ENCODE measurements around the gene KDM4B. TPM values are rescaled to one million over a fixed set of nuclear protein-coding genes. Genes with fewer than 3 reads are reported as not detected.

The KDM4B gene
- total and polyA plus RNA-seq, 2 donors (not counting 1 experiment from before 2014, with no cell fraction given) = 6.4 to 14.4 TPM

GRCh38 chr19:5072115-5072514 lies 103.2 kb downstream of the KDM4B start:
- no peaks in the 10 kb centered on the region for H3K4me1 ChIP-seq (ENCODE audit: control insufficient read depth, extremely low read depth, insufficient read depth, low read length)
- DNase-seq (ENCODE audit: low read depth in 2 of 2) = no peak
- no peak overlapping the region for H3K4me3 ChIP-seq (replicated peaks in 1 of 4; ENCODE audit: control extremely low read depth in 1 of 4, insufficient read depth in 1 of 4, low read depth in 3 of 4, low read length in 4 of 4)
- no peaks in the 10 kb centered on the region for H3K79me2 ChIP-seq (ENCODE audit: control insufficient read depth, insufficient read depth, low read length)
- no peak overlapping the region for H3K4me2 ChIP-seq (ENCODE audit: extremely low read depth, insufficient read depth, low read length)
- TF ChIP-seq CTCF (conservative IDR thresholded peaks at IDR 0.05 in 1 of 2, IDR thresholded peaks at IDR 0.05 in 1 of 2; ENCODE audit: low read depth in 1 of 2, low read length in 2 of 2) (no peak), EZH2 (IDR thresholded peaks at IDR 0.05; ENCODE audit: low read length, missing control alignments) (no peak)
- H3K27me3 ChIP-seq (ENCODE audit: control insufficient read depth, insufficient read depth, low read length) = no peaks in the 10 kb centered on the region
- H3K27ac ChIP-seq (ENCODE audit: insufficient read depth, low read length) = no peak overlapping the region
- no peaks in the 10 kb centered on the region for H4K20me1 ChIP-seq (ENCODE audit: control insufficient read depth, extremely low read depth, insufficient read depth, low read length)
- no peak overlapping the region for H3K9ac ChIP-seq (ENCODE audit: insufficient read depth, low read length)
- no peaks in the 10 kb centered on the region for H3K9me3 ChIP-seq (ENCODE audit: control insufficient read depth, insufficient read depth, low read depth, low read length)
- no peak overlapping the region for H2AFZ ChIP-seq (ENCODE audit: low read length)
- H3K36me3 ChIP-seq (ENCODE audit: control insufficient read depth, insufficient read depth, low read length) = peaks cover 5% of the 10 kb centered on the region

GRCh38 chr19:5073153-5073844 lies 104.4 kb downstream of the KDM4B start:
- Histone ChIP-seq H3K9ac (ENCODE audit: insufficient read depth, low read length) (no peak overlapping the region), H2AFZ (ENCODE audit: low read length) (no peak overlapping the region), H3K36me3 (ENCODE audit: control insufficient read depth, insufficient read depth, low read length) (peaks cover 5% of the 10 kb centered on the region), H3K27me3 (ENCODE audit: control insufficient read depth, insufficient read depth, low read length) (no peaks in the 10 kb centered on the region), H3K27ac (ENCODE audit: insufficient read depth, low read length) (no peak overlapping the region), H3K79me2 (ENCODE audit: control insufficient read depth, insufficient read depth, low read length) (no peaks in the 10 kb centered on the region), H3K4me3 (replicated peaks in 1 of 4; ENCODE audit: control extremely low read depth in 1 of 4, insufficient read depth in 1 of 4, low read depth in 3 of 4, low read length in 4 of 4) (no peak overlapping the region), H3K9me3 (ENCODE audit: control insufficient read depth, insufficient read depth, low read depth, low read length) (no peaks in the 10 kb centered on the region), H4K20me1 (ENCODE audit: control insufficient read depth, extremely low read depth, insufficient read depth, low read length) (no peaks in the 10 kb centered on the region), H3K4me1 (ENCODE audit: control insufficient read depth, extremely low read depth, insufficient read depth, low read length) (no peaks in the 10 kb centered on the region), H3K4me2 (ENCODE audit: extremely low read depth, insufficient read depth, low read length) (no peak overlapping the region)
- no peak for DNase-seq (ENCODE audit: low read depth in 2 of 2)
- no peak for TF ChIP-seq CTCF (conservative IDR thresholded peaks at IDR 0.05 in 1 of 2, IDR thresholded peaks at IDR 0.05 in 1 of 2; ENCODE audit: low read depth in 1 of 2, low read length in 2 of 2)
- no peak for TF ChIP-seq EZH2 (IDR thresholded peaks at IDR 0.05; ENCODE audit: low read length, missing control alignments)

- no peak for TF ChIP-seq EZH2 (IDR thresholded peaks at IDR 0.05; ENCODE audit: low read length, missing control alignments)
- TF ChIP-seq CTCF (conservative IDR thresholded peaks at IDR 0.05 in 1 of 2, IDR thresholded peaks at IDR 0.05 in 1 of 2; ENCODE audit: low read depth in 1 of 2, low read length in 2 of 2) = no peak
- H3K4me2 ChIP-seq (ENCODE audit: extremely low read depth, insufficient read depth, low read length) = no peak overlapping the region
- no peaks in the 10 kb centered on the region for H3K79me2 ChIP-seq (ENCODE audit: control insufficient read depth, insufficient read depth, low read length)
- H3K27me3 ChIP-seq (ENCODE audit: control insufficient read depth, insufficient read depth, low read length) = no peaks in the 10 kb centered on the region
- H3K36me3 ChIP-seq (ENCODE audit: control insufficient read depth, insufficient read depth, low read length) = peaks cover 8% of the 10 kb centered on the region
- no peak for DNase-seq (ENCODE audit: low read depth in 2 of 2)
- H3K9ac ChIP-seq (ENCODE audit: insufficient read depth, low read length) = no peak overlapping the region
- no peak overlapping the region for H3K27ac ChIP-seq (ENCODE audit: insufficient read depth, low read length)
- no peaks in the 10 kb centered on the region for H3K4me1 ChIP-seq (ENCODE audit: control insufficient read depth, extremely low read depth, insufficient read depth, low read length)
- no peak overlapping the region for H2AFZ ChIP-seq (ENCODE audit: low read length)
- H3K4me3 ChIP-seq (replicated peaks in 1 of 4; ENCODE audit: control extremely low read depth in 1 of 4, insufficient read depth in 1 of 4, low read depth in 3 of 4, low read length in 4 of 4) = no peak overlapping the region
- no peaks in the 10 kb centered on the region for H4K20me1 ChIP-seq (ENCODE audit: control insufficient read depth, extremely low read depth, insufficient read depth, low read length)
- H3K9me3 ChIP-seq (ENCODE audit: control insufficient read depth, insufficient read depth, low read depth, low read length) = no peaks in the 10 kb centered on the region
Observed at GRCh38 chr19:5074407-5074806, 105.5 kb downstream of the KDM4B start.
